NCI-H748 (cell line): ENCODE measurements around the gene PCBP3.
"Not testable (repeated sequence)": the region's sequence is repeated elsewhere in the genome, so short reads cannot be mapped to it uniquely, and the experiment has no call there.

Experiments
- DNase-seq: peaks from one replicate; lab custom pipeline; 2025; ENCODE audit not compliant: unreplicated experiment; lab: John Stamatoyannopoulos, UW

PCBP3 gene

DNA sequence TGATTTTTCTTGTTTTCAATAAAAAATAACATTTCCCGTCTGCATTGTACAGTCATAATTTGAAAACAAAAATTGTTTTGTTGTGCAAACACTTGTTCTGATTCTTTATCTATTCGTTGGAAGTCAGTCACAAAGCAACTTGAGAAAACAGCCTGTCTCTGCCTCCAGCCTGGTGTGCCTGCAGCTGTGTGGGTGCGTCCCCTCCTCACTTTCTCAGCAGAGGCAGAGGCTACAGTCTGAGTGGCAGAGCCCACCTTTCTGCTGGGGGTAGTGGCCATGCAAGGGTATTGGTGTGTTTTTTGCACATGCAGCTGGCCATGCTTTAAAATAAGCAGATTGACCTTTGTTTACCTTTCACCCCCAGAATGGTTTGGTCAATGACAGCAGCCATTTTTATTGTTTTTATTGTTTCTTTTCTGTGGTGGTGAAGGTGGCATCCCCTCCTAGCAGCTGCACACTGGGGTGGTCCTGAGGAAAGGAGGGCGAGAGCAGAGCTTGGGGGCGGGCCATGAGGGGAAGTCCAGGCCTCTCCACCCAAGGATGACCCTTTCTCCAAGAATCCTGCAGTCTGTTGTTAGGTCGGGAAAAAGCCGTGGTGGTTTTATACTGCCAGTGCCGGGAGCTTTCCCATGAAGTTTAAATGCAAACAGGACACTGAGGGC lies 159.6 kb downstream of the PCBP3 start:
- DNase-seq = no peak

DNA sequence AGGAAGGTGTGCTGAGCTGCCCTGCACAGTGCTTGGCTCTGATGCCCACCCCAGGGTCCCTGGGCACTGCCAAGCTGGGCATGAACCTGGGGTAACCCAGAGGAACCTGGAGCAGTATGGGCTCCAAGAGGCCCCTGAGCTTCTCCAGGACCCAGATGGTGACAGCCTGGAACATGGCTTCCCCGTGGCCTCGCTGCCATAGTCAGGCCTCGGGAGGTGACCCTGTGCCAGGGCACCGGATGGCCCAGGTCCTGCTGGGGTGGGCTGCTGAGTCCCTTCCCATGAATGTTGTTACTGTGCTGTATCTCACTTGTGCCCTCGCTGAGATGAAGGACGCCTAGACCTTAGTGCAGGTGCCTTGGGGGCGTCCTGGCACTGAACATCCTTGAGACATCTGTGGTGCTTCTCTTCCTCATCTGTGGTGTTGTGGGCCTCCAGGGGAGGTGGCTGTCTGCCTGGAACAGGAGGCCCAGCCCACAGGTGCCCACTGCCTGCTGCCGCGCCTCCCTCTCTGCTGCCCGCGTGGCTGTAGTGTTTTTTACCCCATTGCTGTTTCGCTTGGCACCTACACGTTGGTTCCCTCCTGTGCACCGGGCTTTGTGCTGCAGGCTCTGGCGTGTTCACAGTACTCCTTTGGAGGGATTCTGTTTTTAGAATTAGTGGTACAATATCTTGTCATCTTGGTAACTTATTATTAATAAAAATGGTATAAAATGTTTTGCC lies 160.3 kb downstream of the PCBP3 start:
- DNase-seq = no peak

DNA sequence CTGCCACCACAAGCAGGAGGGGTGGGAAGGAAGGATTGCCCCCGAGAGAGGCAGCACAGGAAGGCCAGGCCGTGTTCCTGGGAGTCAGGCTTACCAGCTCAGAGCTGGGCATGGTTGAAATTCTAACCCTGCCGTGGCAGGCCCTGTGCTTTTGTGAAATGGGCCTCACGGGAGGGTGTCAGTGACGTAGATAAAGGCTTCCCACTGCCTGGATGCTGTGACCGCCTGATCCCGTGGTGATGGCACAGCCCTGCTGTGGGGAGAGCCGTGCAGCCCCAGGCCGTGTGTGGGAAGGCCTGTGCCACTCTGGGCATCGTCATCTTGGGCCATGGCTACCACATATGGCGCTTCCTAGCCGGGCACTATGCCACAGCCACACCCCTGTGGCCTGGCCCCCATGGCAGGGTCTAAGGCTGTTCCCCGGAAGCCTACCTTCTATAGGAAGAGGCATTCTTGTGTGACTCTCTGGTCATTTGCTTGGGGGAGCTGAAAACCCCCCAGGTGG lies 161.3 kb downstream of the PCBP3 start:
- DNase-seq = no peak

DNA sequence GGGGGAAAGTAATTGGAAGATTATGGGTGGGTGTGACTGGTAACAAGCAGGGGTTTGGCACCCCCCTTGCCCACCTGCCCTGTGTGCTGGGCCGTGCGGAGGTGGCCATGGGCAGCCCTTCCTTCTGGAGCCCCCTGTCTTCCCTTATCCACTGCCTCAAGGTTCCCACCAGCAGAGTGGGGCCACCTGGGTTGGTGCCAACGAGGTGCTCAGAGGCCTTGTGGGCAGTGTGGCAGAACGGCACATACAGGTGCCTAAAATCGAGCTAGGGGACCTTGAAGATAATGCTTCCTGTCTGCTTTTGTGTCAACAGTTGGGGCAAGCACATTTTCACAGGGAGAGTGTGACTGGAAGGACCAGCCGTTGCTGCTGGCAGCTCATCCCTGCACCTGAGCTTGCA lies 161.8 kb downstream of the PCBP3 start:
- no peak for DNase-seq

DNA sequence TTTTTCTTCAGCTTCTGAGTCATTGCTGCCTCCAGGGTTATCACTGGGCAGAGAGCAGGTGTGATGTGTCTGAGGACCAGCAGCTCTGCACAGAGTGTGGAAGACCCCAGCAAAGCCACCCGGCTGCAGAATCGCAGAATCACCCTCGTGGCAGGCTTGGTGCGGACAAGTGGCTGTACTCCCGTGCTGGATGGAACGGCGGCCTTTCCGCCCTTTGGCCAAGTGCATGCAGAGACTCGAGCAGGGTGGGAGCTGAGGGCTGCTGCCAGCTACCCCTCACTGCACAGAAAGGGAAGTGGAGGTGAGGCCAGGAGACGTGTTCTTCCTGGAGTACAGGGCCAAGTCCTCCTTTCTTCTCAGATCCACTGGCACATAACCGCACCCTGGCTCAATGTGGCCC lies 162.5 kb downstream of the PCBP3 start:
- DNase-seq = no peak

DNA sequence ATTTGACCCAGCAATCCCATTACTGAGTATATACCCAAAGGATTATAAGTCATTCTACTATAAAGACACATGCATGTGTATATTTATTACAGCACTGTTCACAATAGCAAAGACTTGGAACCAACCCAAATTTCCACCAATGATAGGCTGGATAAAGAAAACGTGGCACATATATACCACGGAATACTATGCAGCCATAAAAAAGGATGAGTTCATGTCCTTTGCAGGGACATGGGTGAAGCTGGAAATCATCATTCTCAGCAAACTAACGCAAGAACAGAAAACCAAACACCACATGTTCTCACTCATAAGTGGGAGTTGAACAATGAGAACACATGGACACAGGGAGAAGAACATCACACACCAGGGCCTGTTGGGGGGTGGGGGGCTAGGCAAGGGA lies 165.1 kb downstream of the PCBP3 start:
- DNase-seq = not testable (repeated sequence)

DNA sequence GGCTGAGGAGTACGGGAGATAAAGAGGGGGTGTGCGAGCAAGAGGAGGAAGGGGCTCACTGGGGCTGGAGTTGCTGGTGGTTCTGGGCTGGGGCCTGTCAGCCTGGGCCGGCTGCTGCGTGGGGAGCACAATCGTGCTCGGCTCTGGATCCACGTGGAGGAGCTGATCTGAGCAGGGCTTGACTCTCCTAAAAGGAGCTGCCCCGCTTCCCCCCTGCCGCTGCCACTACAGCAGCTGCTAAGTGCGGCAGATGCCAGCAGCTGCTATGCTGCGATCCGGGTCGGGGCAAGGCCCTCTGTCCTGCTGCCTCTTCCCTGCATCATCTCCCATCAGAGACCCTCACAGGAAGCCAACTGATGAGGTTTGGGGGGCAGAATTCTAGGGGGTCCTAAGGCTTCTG lies 165.9 kb downstream of the PCBP3 start:
- no peak for DNase-seq

DNA sequence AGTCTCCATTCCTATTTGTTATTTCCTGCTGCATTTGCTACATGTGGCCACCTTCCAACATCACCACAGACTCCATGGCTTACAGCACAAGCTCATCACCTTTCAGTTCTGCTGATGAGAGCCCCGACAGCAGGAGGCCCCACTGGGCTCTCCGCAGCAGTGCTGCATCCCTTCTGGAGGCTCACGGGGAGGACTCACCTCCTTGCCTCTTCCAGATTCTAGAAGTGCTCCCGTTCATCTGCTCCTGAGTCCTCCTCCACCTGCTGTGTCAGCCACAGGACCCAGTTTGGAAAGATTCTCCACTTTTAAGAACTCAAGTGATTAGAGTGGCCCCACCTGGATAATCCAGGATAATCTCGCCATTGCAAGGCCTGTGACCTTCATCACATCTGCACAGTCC lies 167.6 kb downstream of the PCBP3 start:
- DNase-seq = no peak

DNA sequence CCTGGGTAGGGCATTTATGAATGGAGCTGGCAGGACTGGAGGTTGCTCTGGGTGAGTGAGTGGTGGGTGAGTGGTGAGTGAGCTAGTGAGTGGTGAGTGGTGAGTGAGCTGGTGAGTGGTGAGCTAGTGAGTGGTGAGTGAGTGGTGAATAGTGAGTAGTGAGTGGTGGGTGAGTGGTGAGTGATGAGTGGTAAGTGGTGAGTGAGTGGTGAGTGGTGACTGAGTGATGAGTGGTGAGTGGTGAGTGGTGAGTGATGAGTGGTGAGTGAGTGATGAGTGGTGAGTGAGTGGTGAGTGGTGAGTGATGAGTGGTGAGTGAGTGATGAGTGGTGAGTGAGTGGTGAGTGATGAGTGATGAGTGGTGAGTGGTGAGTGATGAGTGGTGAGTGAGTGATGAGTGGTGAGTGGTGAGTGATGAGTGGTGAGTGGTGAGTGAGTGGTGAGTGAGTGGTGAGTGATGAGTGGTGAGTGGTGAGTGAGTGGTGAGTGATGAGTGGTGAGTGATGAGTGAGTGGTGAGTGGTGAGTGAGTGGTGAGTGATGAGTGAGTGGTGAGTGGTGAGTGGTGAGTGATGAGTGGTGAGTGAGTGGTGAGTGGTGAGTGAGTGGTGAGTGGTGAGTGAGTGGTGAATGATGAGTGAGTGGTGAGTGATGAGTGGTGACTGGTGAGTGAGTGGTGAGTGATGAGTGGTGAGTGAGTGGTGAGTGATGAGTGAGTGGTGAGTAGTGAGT lies 170.8 kb downstream of the PCBP3 start:
- DNase-seq = not testable (repeated sequence)

DNA sequence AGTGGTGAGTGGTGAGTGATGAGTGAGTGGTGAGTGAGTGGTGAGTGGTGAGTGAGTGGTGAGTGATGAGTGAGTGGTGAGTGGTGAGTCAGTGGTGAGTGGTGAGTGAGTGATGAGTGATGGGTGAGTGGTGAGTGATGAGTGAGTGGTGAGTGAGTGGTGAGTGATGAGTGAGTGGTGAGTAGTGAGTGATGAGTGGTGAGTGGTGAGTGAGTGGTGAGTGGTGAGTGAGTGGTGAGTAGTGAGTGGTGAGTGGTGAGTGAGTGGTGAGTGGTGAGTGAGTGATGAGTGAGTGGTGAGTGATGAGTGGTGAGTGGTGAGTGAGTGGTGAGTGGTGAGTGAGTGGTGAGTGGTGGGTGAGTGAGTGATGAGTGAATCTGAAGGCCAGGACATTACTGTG lies 172.3 kb downstream of the PCBP3 start:
- DNase-seq = not testable (repeated sequence)

DNA sequence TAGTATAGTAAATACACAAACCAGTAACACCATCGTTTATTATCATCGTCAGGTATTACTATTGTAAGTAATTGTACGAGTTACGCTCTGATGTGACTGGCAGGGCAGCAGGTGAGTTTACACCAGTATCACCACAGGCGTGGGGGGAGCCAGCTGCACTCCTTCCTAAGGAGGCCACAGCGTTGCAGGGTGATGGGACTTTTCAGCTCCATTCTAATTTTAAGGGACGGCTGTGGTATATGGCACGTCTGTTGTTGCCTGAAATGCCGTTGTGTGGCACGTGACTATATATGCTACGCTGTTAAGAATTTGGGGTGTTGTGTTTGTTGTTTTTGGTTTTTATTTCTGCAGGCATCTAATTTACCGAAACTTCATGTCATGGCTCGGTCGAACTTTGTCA lies 173.3 kb downstream of the PCBP3 start:
- no peak for DNase-seq

DNA sequence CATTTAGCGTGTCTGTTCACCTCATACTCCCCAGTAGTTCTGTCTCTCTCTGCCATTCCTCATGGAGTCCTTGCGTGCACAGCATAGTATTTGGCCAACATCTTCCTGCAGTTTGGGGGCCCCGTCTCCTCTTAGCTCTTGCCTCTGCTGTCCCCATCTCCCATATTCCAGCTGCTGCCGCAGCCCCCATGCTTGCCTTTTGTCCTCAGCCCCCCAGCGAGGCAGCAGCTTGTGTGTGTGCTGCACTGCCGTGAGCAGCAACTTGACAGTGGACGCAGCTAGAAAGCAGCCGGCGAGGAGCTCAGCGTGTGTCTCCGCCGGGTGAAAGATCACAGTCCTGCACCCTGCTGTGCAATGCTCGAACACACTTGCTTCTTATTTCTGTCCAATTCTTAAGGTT lies 173.8 kb downstream of the PCBP3 start:
- no peak for DNase-seq

DNA sequence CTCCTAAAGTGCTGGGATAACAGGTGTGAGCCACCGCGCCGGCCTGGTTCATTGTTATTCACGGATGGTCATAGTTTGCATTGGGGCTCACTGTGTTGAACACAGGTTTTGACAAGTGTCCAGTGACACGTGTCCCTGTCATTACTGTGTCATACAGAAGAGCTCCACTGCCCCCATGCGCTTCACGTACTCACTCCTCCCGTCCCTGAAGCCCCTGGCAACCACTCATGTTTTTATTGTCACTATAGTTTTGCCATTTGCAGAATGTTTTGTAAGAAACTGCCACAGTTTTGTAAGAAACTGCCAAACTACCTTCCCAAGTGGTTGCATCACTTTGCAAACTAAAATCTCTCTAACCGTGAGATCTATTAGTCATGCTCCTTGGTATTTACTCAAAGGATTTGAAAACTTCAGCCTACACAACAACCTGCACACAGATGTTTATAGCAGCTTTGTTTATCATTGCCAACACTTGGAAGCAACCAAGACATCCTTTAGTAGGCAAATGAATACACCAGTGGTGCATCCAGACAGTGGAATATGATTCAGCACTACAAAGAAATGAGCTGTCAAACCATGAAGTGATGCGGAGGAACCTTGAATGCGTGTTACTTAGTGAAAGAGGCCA lies 174.9 kb downstream of the PCBP3 start:
- DNase-seq = no peak

DNA sequence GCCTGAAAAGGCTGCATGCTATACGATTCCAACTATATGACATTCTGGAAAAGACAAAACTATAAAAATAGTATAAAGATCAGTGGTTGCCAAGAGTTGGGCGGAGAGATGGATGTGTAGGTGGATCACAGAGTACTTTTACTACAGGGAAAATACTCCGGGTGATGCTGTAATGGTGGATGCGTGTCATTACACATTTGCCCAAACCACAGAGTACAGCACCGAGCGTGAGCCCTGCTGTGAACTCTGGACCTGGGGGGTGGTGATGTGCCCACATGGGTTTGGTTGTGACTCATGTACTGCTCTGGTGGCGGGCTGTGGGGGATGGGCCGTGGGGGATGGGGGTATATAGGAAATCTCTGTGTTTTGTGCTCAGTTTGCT lies 175.4 kb downstream of the PCBP3 start:
- DNase-seq = no peak

DNA sequence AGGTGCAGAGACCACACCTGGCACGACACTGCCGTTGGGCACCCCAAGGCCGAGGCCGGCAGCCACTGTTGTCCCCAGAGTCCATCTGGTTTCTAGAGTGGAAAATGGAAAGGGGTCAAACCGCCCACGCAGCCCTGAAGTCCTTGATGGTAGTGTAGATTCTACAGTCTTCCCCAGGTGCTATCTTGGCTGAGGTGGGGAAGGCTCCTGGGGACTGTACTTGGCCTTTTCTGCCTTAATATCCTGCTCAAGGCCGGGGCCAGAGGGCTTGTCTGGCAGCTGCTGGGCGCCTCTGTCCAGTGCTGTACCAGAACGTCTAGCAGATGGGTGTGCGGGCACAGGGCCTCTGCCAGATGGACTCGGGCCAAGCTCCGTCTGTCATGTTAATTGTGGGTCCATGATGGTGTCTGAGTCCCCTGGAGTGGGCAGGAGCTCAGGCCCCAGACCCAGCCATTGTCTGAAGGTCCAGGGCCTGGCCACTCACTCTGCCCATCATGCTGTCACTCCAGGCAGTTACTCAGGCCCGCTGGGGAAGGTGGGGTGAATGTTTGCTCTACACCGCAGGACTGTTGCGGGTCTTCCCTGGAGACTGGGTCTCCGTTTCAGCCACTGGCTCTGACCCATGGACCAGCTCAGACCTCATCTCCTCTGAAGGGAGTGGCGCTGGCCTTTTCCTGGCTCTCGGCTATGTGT lies 176.1 kb downstream of the PCBP3 start:
- DNase-seq = no peak

DNA sequence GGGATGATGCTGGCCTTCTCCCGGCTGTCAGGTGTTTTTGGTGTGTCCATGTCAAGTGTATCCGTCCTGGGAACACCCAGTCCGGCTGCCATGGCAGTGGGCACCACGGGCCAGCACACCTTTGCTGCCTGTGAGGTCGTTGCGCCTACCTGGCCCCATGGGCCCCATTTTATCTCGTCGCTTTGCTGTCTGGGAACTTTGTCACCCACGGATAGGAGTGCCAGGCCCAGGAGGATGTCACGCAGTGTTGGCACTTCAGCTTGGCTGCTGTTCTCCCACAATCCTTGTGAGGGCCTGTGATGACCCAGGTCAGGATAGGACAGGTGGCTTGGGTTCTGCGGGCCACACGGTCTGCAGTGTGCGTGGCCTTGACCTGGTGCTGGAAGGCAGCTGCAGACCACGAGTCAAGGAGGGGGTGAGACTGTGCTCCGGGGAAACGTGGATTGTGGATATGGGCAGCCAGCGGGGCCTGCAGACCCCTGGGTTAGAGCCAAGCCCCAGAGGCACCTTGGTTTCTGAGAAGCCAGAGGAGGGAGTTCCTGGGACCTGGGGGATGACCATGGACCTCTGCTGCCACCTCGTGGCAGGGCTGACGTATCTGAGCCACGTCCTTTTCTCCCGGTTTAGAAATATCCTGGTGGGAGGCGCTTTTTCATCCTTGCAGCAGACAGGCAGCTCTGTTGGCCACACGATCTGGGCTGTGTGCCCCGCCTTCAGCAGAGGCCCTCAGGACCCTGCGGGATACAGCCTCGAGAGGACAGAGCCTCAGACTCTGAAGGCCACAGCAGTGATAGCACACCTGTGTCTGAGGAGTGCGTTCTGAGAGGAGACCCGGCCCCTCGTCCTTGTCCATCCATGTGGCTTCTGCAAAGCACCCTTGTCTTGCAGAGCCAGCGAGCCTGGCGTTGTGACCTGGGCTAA lies 176.9 kb downstream of the PCBP3 start:
- peak; percentile 73 for DNase-seq

DNA sequence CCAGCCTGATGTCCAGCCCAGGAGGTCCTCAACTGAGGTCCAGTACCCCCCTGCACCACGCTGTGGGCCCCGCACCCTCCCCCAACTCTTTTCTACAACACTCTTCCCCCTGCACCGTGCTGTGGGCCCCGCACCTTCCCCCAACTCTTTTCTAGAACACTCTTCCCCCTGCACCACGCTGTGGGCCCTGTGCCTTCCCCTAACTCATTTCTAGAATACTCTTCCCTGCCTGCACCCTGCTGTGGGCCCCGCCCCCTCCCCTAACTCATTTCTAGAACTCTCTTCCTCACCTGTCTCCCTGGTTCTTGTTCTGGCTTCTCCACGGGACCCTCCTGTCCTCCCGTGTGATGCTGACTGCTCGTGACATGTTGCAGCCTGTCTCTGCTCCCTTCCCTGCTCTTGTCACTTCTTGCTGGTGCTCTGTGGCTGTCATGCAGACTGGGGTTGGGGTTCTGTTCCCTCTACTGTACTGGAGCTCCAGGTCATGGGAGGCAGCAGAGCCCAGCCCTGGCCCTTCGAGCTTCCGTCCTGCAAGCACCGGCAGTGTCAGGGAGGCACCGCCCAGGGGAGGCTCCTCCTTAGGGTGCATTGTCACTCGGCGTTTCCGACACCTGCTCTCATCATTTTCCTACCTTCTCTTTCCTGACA lies 177.9 kb downstream of the PCBP3 start:
- DNase-seq = no peak

DNA sequence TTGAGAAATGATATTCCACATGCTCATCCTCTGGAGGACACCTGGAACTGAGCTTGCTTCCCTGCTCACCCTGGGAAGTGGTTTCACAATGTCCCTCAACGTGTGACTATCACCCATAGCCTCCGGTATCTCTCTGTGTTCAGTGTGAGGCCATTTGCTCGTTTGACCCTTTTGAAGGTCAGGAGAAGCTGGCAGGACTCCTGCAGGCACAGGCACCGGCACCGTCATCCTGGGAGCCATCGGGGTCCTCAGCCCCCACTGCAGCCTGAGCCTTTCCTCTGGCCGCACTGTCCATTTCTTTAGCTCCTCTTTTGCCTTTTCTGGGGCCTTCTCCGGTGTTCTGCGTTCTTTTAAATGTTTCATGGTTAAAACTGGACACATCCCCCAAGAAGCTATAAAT lies 178.5 kb downstream of the PCBP3 start:
- DNase-seq = no peak

DNA sequence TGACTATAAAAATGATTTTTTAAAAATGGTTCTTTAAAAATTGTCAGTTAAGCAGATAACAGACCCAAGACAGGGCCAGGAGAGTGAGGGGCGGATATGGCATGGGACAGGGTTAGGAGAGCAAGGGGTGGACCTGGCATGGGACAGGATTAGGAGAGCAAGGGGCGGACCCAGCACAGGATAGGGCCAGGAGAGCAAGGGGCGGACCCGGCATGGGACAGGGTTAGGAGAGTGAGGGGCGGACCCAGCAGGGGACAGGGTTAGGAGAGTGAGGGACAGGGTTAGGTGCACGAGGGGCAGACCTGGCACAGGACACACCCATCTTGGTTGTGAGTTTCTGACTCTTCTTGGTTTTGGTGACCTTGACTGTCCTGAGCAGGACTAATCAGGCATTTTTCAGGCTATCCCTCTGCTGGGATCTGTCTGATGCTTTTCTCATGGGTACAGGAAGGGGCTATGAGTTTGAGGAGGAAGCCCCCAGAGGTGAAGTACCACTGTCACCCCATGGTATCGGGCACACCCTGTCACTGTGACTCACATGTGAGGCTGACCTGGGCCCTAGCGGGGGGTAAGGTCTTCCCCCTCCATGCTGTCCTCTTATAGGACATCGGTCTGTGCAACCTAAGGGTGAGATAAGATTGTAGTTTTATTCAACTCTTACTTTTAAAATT lies 179.0 kb downstream of the PCBP3 start:
- DNase-seq = no peak
